Stimulated activated CD4-positive, alpha-beta T cell treated with anti-CD3 and anti-CD28 coated beads, Interleukin-4, amount 100 ng/mL, for 1 hour (primary cell): ENCODE data around the gene ISOC1.

ENCODE experiments used
- DNase-seq: peaks from one replicate; pipeline ENCODE4 v3.0.0-alpha.2; 2020

The ISOC1 gene

DNA sequence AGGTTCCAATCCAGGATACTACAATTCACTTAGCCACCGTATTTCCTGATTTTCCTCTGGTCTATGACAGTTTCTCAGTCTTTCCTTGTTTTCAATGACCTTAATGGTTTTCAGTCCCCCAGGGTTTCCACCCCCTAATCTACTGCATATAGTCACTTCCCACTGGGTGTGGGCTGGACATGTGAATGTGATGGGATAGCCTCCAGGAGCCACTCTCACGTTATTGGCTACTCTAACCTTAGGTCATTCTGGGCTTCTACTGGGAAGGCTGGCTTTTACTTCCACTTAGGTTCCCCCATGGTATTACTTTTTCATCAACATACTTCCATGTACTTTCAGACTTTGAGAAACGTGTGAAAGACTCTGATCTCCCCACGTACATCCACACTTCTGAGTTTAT lies 46.5 kb downstream of the ISOC1 start:
- no peak for DNase-seq

DNA sequence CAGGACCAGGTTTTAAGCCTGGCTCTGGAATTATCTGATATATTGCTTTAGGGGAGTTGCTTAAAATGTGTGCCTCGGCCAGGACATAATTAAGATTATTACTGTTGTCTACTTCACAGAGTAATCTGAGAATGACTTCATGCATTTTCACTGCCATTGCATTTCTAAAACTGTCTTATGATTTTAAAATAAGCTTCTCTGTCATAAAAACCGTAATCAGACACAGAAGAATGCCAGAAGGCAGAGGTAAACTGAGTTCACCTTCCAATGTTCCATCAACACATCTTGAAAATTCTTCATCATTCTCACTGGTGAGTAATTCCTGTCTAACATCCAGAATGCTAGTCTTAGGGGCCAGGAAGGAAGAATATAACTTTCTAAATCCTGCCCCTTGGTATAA lies 47.1 kb downstream of the ISOC1 start:
- no peak for DNase-seq

DNA sequence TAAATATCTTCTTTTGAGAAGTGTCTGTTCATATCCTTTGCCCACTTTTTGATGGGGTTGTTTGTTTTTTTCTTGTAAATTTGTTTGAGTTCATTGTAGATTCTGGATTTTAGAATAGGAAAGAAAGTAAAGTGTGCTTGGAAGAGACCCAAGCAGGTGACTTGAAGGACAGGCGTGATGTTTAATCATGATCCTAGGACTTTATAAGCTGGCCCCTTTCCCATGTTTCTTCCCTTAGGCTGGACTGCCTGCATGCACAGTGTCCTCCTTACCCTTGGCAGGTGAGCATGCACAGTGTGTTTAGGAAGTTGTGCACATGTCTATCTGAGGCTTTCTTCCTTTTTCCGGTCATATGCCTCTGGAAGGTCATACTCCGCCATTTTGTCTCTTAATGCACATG lies 61.3 kb downstream of the ISOC1 start:
- no peak for DNase-seq

DNA sequence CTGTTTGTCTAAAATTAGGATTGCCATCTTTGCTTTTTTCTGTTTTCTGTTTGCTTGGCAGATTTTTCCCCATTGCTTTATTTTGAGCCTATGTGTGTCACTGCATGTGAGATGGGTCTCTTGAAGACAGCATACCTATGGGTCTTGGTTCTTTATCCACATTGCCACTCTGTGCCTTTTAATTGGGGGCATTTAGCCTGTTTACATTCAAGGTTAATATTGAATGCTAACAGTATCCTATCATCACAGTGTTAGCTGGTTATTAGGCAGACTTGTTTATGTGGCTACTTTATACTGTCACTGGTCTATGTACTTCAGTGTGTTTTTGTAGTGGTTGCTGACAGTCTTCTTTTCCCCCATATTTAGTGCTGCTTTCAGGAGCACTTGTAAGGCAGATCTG lies 67.3 kb downstream of the ISOC1 start:
- no peak for DNase-seq
